K562 (cell line): ENCODE measurements around the gene TMEM143. TPM values are rescaled to one million over a fixed set of nuclear protein-coding genes. Genes with fewer than 3 reads are reported as not detected.

ENCODE experiments used
- ATAC-seq: fragments of 200-7000 bp; cut with Tn5 transposase; 3 replicates; pipeline ENCODE4 v1.9.1; 2020; ENCODE audit warnings: moderate library complexity
- BruUV-seq: library from RNA; stranded (reverse); fragments of 400-500 nt; replicated peaks from 2 replicates; lab custom pipeline; 2021; lab: Mats Ljungman, UMichigan
- CTCF ChIA-PET: fragments of 300-600 bp; formaldehyde crosslinking; extraction: SDS; loops from one replicate; lab custom pipeline; 2021; ENCODE audit warnings: low intra/inter-chr PET ratio; lab: Yijun Ruan, JAX
- POLR2A ChIA-PET: fragments of 300-600, 350-650 bp; sonication (Branson Sonifier 250); formaldehyde crosslinking; extraction: SDS; loops from one replicate; lab custom pipeline; 2021; ENCODE audit warnings: antibody characterized with exemption, inconsistent platforms; lab: Yijun Ruan, JAX
- DNase-seq, 4 experiments: peaks; one replicate each; pipeline versions ENCODE4 v3.0.0 to v3.0.0-alpha.2; 2011 to 2018; ENCODE audit warnings: low spot score in 3 of 4, mixed read lengths in 3 of 4; ENCODE audit errors: extremely low read depth in 1 of 4
- FAIRE-seq: peaks from 2 replicates; lab custom pipeline; 2011; peaks lifted over from hg19 to GRCh38; lab: Jason Lieb, UNC
- H2AFZ ChIP-seq: 2 replicates; pipeline ENCODE4 v1.6.0; 2011; ENCODE audit warnings: low read depth, low read length, control low read depth, inconsistent platforms
- H3K27ac ChIP-seq: fragments of 200-600 bp; 3 replicates; pipeline ENCODE4 v1.8.0; 2011; ENCODE audit warnings: low read depth, mild to moderate bottlenecking, control low read depth, inconsistent platforms, low read length, moderate library complexity, mixed read lengths; ENCODE audit errors: extremely low read depth
- H3K27me3 ChIP-seq, 2 experiments: fragments of 300-600 bp in 1 of 2; 2 replicates in 1 of 2; 3 replicates in 1 of 2; pipeline versions ENCODE4 v1.6.0 to v1.8.0; 2011; ENCODE audit warnings: inconsistent platforms in 2 of 2, low read length in 2 of 2, mild to moderate bottlenecking in 1 of 2, mixed read lengths in 1 of 2, moderate library complexity in 1 of 2; ENCODE audit not compliant: control insufficient read depth in 2 of 2, insufficient read depth in 2 of 2
- H3K36me3 ChIP-seq: fragments of 300-600 bp; 3 replicates; pipeline ENCODE4 v1.8.0; 2011; ENCODE audit warnings: mild to moderate bottlenecking, low read length, inconsistent platforms; ENCODE audit not compliant: control insufficient read depth, insufficient read depth
- H3K4me1 ChIP-seq, 2 experiments: fragments of 200-600 bp in 1 of 2; replicated peaks in 1 of 2; 2 replicates in 1 of 2; 3 replicates in 1 of 2; pipeline versions ENCODE4 v1.5.1 to v1.8.0; 2011; ENCODE audit warnings: inconsistent platforms in 2 of 2, low read length in 2 of 2, mild to moderate bottlenecking in 1 of 2, mixed read lengths in 1 of 2, moderate library complexity in 1 of 2; ENCODE audit not compliant: control insufficient read depth in 2 of 2, insufficient read depth in 2 of 2
- H3K4me2 ChIP-seq: 2 replicates; pipeline ENCODE4 v1.6.1; 2011; ENCODE audit warnings: low read length, control low read depth, inconsistent platforms, mixed read lengths; ENCODE audit not compliant: insufficient read depth
- H3K4me3 ChIP-seq: fragments of 200-600 bp; sonication (generic), shearing (Covaris generic); 2 replicates; pipeline ENCODE4 v1.5.1; 2016; ENCODE audit warnings: control low read depth, inconsistent platforms
- H3K79me2 ChIP-seq: fragments of 200-600 bp; 3 replicates; pipeline ENCODE4 v1.8.0; 2011; ENCODE audit warnings: low read length, inconsistent platforms; ENCODE audit not compliant: control insufficient read depth, insufficient read depth
- H3K9ac ChIP-seq, 2 experiments: 2 replicates each; pipeline versions ENCODE4 v1.6.0 to v1.6.1; 2011; ENCODE audit warnings: low read depth in 2 of 2, low read length in 2 of 2, control low read depth in 1 of 2, inconsistent platforms in 1 of 2, mild to moderate bottlenecking in 1 of 2, mixed read lengths in 1 of 2; ENCODE audit not compliant: insufficient read depth in 1 of 2
- H3K9me1 ChIP-seq: one replicate; pipeline ENCODE4 v1.6.0; 2011; ENCODE audit warnings: inconsistent platforms, mild to moderate bottlenecking, low read length, moderate library complexity; ENCODE audit not compliant: control insufficient read depth, insufficient read depth
- H3K9me3 ChIP-seq: replicated peaks from 2 replicates; pipeline ENCODE4 v1.5.1; 2011; ENCODE audit warnings: low read depth, low read length, inconsistent platforms; ENCODE audit not compliant: control insufficient read depth, insufficient read depth
- H4K20me1 ChIP-seq: replicated peaks from 2 replicates; pipeline ENCODE4 v1.6.1; 2011; ENCODE audit warnings: low read length, inconsistent platforms, mixed read lengths; ENCODE audit not compliant: control insufficient read depth, insufficient read depth
- HNRNPUL1 ChIP-seq: fragments of 200-400 bp; formaldehyde crosslinking; IDR thresholded peaks from 2 replicates; pipeline ENCODE4 v1.6.1; 2017; ENCODE audit warnings: low read length
- KLF10 ChIP-seq: fragments of 250-450 bp; sonication (Bioruptor Pico); IDR thresholded peaks from 2 replicates; pipeline ENCODE4 v1.6.1; 2021; ENCODE audit warnings: matching md5 sums
- RAD21 ChIP-seq, 2 experiments: fragments of 250-450 bp in 1 of 2; fragments of 450-650 bp in 1 of 2; sonication (Bioruptor Pico) in 1 of 2; formaldehyde crosslinking in 1 of 2; IDR thresholded peaks in 1 of 2; conservative IDR thresholded peaks in 1 of 2; 2 replicates each; pipeline versions ENCODE4 v1.4.0 to v1.8.0; 2020 to 2022; ENCODE audit warnings: mild to moderate bottlenecking in 2 of 2, moderate library complexity in 1 of 2
- TEAD1 ChIP-seq, 2 experiments: fragments of 450-650 bp in 1 of 2; sonication (generic) in 1 of 2; formaldehyde crosslinking; IDR thresholded peaks; 2 replicates each; pipeline versions ENCODE4 v1.4.0 to v1.8.0; 2020 to 2022; ENCODE audit warnings: mild to moderate bottlenecking in 2 of 2, missing genetic modification reagents in 1 of 2
- ZNF121 ChIP-seq: sonication (generic); formaldehyde crosslinking; conservative IDR thresholded peaks from 2 replicates; pipeline ENCODE4 v1.8.0; 2022; ENCODE audit warnings: missing genetic modification reagents
- WGBS: fragments of 100-300 bp; shearing (Covaris generic); methylation state at CpG from one replicate; pipeline ENCODE4 v1.1.6; 2016; ENCODE audit warnings: low coverage, mixed read lengths; ENCODE audit not compliant: insufficient coverage; ENCODE audit errors: missing lambda C conversion rate; 5-methylcytosine and 5-hydroxymethylcytosine counted together
- in situ Hi-C: fragments of 300-500 bp; cut with MboI; formaldehyde crosslinking; loops from 4 replicates; pipeline ENCODE4 v1.15.0; 2018; ENCODE audit warnings: inconsistent platforms, mixed read lengths
- intact Hi-C: fragments of 100-400 bp; cut with micrococcal nuclease; formaldehyde crosslinking; loops from 2 replicates; pipeline ENCODE4 v1.14.2; 2022
- polyA plus RNA-seq, 8 experiments: library from polyadenylated mRNA; depleted of rRNA in 4 of 8; stranded (reverse) in 5 of 8; unstranded in 3 of 8; fragments of >200 nt; fragmentation: Nextera tagmentation in 2 of 8; fragmentation: Illumina TruSeq in 1 of 8; extraction: Ambion mirVana in 2 of 8; extraction: Trizol in 1 of 8; gene quantifications; 2 replicates each; pipeline versions ENCODE4 v1.2.1 to v1.2.3, GENCODE V29; 2011 to 2014; ENCODE audit warnings: inconsistent platforms in 1 of 8, missing spikeins in 1 of 8
- total RNA-seq, 7 experiments: library from RNA; depleted of rRNA in 6 of 7; stranded (reverse); fragments of >200 nt in 6 of 7; fragmentation: Illumina TruSeq in 2 of 7; extraction: Trizol in 2 of 7; gene quantifications; 2 replicates each; pipeline versions ENCODE4 v1.2.1 to v1.2.3, GENCODE V29; 2011 to 2021; ENCODE audit warnings: low replicate concordance in 1 of 7
- TF ChIP-seq, protein P1 (sequence below): sonication (generic); formaldehyde crosslinking; IDR thresholded peaks from 2 replicates; pipeline ENCODE4 v1.8.0; 2023; ENCODE audit warnings: mild to moderate bottlenecking, missing genetic modification reagents
- TF ChIP-seq, protein P2 (sequence below): sonication (generic); formaldehyde crosslinking; IDR thresholded peaks from 2 replicates; pipeline ENCODE4 v1.8.0; 2022; ENCODE audit warnings: missing genetic modification reagents, mild to moderate bottlenecking, moderate library complexity, borderline replicate concordance
- TF ChIP-seq, protein P3 (sequence below), 3 experiments: IDR thresholded peaks in 2 of 3; conservative IDR thresholded peaks in 1 of 3; 2 replicates each; pipeline ENCODE4 v1.5.1; 2011 to 2012; ENCODE audit warnings: low read length in 3 of 3, mild to moderate bottlenecking in 3 of 3, control low read depth in 2 of 3, improper control_type of control experiment in 1 of 3, inconsistent platforms in 1 of 3, low read depth in 1 of 3, mixed read lengths in 1 of 3, moderate library complexity in 1 of 3; ENCODE audit not compliant: insufficient read depth in 2 of 3

The TMEM143 gene
- total and polyA plus RNA-seq, 9 of the 15 experiments (the other 6 are each of a cell fraction or from before 2014, with no cell fraction given) = 0.66 to 8.8 (median 4.3) TPM

DNA sequence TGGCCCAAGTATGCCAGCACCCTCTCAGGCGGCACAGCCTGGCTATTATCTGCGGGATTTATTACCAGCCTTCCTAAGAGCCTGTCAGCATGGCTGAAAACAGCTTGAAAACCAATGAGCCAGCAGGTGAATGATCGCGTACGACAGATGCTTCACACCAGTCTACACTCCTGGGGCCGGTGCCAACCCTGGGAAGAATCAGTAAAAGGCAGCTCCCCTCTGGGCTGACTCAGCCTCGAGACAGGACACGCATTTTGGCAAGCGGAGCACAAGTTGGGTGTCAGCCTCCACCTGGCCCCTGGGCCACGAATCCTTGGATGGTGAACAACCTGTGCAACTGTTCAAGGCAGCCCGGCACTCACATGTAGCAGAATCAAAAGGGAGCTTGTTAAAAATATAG is 22.7 kb downstream of the TMEM143 start (continued):
- TF ChIP-seq, protein P1, sequence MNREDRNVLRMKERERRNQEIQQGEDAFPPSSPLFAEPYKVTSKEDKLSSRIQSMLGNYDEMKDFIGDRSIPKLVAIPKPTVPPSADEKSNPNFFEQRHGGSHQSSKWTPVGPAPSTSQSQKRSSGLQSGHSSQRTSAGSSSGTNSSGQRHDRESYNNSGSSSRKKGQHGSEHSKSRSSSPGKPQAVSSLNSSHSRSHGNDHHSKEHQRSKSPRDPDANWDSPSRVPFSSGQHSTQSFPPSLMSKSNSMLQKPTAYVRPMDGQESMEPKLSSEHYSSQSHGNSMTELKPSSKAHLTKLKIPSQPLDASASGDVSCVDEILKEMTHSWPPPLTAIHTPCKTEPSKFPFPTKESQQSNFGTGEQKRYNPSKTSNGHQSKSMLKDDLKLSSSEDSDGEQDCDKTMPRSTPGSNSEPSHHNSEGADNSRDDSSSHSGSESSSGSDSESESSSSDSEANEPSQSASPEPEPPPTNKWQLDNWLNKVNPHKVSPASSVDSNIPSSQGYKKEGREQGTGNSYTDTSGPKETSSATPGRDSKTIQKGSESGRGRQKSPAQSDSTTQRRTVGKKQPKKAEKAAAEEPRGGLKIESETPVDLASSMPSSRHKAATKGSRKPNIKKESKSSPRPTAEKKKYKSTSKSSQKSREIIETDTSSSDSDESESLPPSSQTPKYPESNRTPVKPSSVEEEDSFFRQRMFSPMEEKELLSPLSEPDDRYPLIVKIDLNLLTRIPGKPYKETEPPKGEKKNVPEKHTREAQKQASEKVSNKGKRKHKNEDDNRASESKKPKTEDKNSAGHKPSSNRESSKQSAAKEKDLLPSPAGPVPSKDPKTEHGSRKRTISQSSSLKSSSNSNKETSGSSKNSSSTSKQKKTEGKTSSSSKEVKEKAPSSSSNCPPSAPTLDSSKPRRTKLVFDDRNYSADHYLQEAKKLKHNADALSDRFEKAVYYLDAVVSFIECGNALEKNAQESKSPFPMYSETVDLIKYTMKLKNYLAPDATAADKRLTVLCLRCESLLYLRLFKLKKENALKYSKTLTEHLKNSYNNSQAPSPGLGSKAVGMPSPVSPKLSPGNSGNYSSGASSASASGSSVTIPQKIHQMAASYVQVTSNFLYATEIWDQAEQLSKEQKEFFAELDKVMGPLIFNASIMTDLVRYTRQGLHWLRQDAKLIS (CRISPR knock-in tag) = no peak
- no peak for TF ChIP-seq ZNF121 (CRISPR knock-in tag)
- TF ChIP-seq KLF10 (CRISPR knock-in tag) = no peak

DNA sequence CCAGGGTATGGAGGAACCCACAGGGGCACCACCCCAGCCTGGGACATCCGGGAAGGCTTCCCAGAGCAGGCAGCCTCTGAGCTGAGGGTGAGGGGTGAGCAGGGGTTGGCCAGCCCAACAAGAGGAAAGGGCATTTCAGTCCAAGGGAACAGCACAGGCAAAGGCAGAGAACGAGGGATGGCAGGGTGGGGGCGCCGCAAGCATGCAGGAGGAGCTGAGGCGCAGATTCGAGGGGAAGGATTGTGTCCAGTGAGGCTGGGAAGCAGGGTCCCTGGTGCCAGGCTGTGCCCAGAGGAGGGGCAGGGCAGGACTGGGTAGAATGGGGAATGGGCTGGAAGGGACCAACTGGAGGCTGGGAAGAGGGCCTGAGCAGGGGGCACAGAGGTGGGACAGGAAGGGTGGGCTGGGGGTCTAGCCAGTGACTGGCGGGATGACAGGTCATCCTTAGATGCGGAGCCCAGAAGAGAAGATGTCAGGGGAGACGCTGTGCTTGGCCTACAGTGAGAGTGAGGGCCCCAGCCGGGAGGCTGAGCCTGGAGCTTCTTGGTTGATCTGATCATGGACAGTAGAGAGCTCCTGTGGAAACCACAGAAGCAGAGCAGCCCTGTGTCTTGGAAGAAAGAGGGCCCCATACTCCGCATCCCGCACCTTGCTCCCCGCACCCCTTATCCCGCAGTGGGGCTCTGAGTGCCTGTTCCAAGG is 24.8 kb downstream of the TMEM143 start:
- no peak overlapping the region for H3K27ac ChIP-seq
- in situ Hi-C loops = no loop called here
- CTCF ChIA-PET = no interaction called here

More for the DNA sequence above, 24.8 kb downstream of the TMEM143 start:
- no peaks in the 10 kb centered on the region for H3K9me1 ChIP-seq
- peak overlapping the region; percentile 87 for H2AFZ ChIP-seq
- TF ChIP-seq HNRNPUL1 = no peak
- TF ChIP-seq, protein P2, sequence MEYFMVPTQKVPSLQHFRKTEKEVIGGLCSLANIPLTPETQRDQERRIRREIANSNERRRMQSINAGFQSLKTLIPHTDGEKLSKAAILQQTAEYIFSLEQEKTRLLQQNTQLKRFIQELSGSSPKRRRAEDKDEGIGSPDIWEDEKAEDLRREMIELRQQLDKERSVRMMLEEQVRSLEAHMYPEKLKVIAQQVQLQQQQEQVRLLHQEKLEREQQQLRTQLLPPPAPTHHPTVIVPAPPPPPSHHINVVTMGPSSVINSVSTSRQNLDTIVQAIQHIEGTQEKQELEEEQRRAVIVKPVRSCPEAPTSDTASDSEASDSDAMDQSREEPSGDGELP (CRISPR knock-in tag) = no peak
- TF ChIP-seq, protein P3, sequence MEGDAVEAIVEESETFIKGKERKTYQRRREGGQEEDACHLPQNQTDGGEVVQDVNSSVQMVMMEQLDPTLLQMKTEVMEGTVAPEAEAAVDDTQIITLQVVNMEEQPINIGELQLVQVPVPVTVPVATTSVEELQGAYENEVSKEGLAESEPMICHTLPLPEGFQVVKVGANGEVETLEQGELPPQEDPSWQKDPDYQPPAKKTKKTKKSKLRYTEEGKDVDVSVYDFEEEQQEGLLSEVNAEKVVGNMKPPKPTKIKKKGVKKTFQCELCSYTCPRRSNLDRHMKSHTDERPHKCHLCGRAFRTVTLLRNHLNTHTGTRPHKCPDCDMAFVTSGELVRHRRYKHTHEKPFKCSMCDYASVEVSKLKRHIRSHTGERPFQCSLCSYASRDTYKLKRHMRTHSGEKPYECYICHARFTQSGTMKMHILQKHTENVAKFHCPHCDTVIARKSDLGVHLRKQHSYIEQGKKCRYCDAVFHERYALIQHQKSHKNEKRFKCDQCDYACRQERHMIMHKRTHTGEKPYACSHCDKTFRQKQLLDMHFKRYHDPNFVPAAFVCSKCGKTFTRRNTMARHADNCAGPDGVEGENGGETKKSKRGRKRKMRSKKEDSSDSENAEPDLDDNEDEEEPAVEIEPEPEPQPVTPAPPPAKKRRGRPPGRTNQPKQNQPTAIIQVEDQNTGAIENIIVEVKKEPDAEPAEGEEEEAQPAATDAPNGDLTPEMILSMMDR (IDR thresholded peaks at IDR 0.05 in 2 of 3, conservative IDR thresholded peaks at IDR 0.05 in 1 of 3; ENCODE audit: insufficient read depth in 2 of 3, low read depth in 1 of 3, low read length in 3 of 3) = peak in 2 of 3 experiments; percentile 9 to 29; a peak in 1 of 6 replicates
- TF ChIP-seq TEAD1 (CRISPR knock-in tag; IDR thresholded peaks at IDR 0.05) = 0 out of 4 replicates have a peak, but pooled peaks of 1 of the 2 experiments have one; percentile 15
- TF ChIP-seq RAD21 (CRISPR knock-in tag; conservative IDR thresholded peaks at IDR 0.05 in 1 of 2, IDR thresholded peaks at IDR 0.05 in 1 of 2) = peak in 1 of 2 experiments; percentile 21; a peak in 1 of 4 replicates
- WGBS = 61% methylated on average over 12 of the region's 14 CpGs
- H3K27me3 ChIP-seq = no peaks in the 10 kb centered on the region
- POLR2A ChIA-PET = interaction anchor here (0.6 to 0.8 kb wide), 2 partner anchors 15 to 24 kb away, joined by 3 read pairs; no protein-coding TSS in a partner anchor
- ATAC-seq = peak; percentile 70
- H3K9ac ChIP-seq = peak overlapping the region; percentile 31 to 87; a peak in 3 of 4 replicates
- no peak overlapping the region for H3K4me3 ChIP-seq
- DNase-seq = no peak
- peaks cover 4% of the 10 kb centered on the region; the same call in 2 of the 3 replicates for H3K36me3 ChIP-seq
- peaks cover 5 to 39% of the 10 kb centered on the region in 2 experiments; a peak in 4 of 5 replicates for H3K4me1 ChIP-seq
- no peak for FAIRE-seq
- H3K79me2 ChIP-seq = no peaks in the 10 kb centered on the region
- H3K9me3 ChIP-seq = no peaks in the 10 kb centered on the region
- no TSS peak for BruUV-seq
- H3K4me2 ChIP-seq = peak overlapping the region; percentile 49; the same call in 1 of the 2 replicates
- no peaks in the 10 kb centered on the region for H4K20me1 ChIP-seq
- intact Hi-C loops = no loop called here
